ENCODE results near the gene MT1A. TPM values are rescaled to one million over a fixed set of nuclear protein-coding genes. Genes with fewer than 3 reads are reported as not detected.
"Not testable (repeated sequence)": the region's sequence is repeated elsewhere in the genome, so short reads cannot be mapped to it uniquely, and the experiment has no call there.

MT1A gene
- total and polyA plus RNA-seq, 12 donors, result 0.71 to 102 (median 3.0) TPM; not detected in 2

DNA sequence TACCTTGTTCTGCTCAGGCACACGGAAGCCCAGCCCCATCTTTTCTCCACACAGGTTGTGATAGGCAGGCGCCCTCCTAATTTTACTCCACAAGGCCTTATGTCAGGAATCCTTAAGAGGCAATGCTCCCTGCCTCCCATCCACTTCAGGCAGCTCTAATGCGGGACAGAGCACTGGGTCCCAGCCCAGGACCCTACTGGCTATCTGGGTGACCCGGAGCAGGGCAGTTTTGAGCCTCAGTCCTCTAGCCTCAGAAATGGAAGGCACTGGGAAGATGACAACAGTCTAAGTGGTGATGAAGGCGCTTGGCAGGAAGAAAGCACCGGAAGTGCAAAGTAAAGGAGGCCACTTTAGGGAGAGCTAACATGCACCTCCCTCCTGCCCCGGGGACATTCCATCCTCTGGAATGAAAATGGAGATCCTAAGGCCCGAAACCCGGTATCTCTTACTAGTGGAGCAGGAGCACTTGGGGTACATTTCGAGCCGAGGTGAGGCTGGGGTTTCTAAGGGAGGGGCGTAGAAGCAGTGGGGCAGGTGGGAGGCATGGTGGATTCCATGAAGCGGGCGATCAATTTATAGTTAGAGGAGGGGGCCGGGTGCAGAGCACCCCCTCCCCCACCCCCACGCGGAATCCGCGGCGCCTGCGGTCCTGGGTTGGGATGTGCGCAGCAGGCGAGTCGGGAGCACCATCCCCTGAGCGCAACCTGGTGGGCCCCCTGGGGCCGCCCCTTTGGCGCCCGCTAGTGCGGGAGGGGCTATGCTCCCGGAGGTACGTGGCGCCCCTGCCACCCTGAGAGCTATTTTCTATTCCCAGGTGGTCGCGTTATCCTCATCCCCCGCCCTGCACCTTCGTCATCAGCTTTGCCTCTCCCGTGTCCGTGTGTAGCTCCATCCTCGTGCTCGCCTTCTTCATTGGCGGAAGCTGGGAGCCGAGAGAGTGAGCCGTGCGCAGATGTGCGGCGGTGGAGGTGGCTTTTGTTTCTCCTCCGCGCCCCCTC is 24.2 kb downstream of the MT1A start:
- Histone ChIP-seq H3K36me3 (no peaks in the 10 kb centered on the region), H3K27ac (no peak overlapping the region), H3K4me1 (peaks cover 0 to 27% (median 16%) of the 10 kb centered on the region in 9 donors), H3K27me3 (peaks cover 8 to 87% (median 64%) of the 10 kb centered on the region in 7 donors), H3K4me3 (peak overlapping the region in 5 of 10 donors; percentile 20 to 32 (median 25)), H3K9me3 (no peaks in the 10 kb centered on the region)
- no peak for TF ChIP-seq CTCF (IDR thresholded peaks at IDR 0.05)
- intact Hi-C loops (cut with DNase I), result loop anchor here in 1 of 10 donors (5.0 kb wide), 1 partner anchor 415 kb away; no protein-coding TSS in a partner anchor
- DNase-seq (no peak), ATAC-seq (no peak)
- 12 to 14% methylated on average over 48 of the region's 48 CpGs for WGBS, 2 donors

DNA sequence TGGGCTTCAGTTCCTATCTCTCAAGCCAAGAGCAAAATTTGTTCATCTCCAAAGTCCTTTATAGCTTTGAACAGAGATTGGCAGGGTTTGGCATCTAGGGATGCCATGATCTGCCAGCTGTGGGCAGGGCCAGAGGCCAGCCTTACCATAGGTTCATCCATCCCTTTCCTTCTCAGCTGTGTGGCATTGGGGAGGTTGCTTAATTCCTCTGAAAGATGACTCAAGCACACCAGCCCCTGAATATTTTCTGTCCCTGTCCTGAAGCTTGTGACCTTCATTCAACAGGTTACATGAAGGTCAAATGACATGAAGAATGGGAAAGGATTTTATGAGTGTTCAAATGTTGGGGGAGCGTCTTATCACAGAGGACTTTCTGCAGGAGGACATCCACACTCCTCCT is 26.0 kb downstream of the MT1A start:
- peaks cover 8 to 95% (median 82%) of the 10 kb centered on the region in 7 donors for H3K27me3 ChIP-seq
- intact Hi-C loops (cut with DNase I), result loop anchor here in 1 of 10 donors (5.0 kb wide), 1 partner anchor 413 kb away; no protein-coding TSS in a partner anchor

DNA sequence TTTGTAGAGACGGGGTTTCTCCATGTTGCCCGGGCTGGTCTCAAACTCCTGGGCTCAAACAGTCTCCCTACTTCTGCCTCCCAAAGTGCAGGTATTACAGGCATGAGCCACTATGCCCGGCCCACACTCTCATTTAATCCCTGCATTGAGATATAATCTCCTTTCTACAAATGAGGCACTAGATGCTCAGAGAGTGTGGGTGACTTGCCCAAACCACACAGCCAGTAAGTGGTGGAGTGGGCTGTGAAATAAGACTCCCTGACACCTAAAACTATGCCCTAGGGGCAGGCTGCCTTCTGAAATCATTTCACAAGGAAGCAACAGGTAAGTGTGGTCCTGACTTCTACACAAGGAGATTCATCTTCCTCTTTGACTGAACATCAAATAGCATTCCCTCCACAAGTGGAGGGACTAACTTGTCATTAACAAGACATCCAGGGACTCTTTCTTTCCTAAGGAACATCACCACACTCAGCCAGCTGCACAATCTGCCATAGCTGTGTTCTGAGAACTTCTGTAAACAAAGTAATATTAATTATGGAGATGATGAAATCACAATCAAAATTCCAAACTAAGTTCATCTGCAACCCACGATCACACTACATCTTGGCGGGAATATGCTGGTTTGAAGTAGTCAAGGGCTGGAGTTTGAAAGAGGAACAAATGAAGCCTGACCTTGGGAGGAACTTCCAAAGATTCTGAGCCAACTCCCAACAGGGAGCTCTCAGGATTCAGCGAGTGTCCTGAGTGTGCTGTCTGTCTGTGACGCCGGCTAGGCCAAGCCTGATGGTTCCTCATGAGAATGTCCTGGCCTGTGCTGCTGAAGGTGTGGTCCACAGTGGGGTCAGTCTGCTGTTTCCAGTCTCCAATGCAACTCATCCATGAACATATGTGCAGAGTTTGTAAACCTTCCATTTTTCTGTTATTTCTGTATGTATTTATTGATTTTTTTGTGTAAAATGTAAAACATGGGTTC is 27.1 kb downstream of the MT1A start:
- H3K9me3 ChIP-seq; H3K4me3 ChIP-seq; ATAC-seq; H3K36me3 ChIP-seq; DNase-seq; intact Hi-C loops (cut with DNase I); H3K27ac ChIP-seq: not testable (repeated sequence)
- Histone ChIP-seq H3K4me1 (peaks cover 0 to 31% (median 21%) of the 10 kb centered on the region in 9 donors), H3K27me3 (peaks cover 14 to 98% (median 90%) of the 10 kb centered on the region in 7 donors)
- WGBS, 2 donors, result 73 to 75% methylated on average over 8 of the region's 8 CpGs

More for the DNA sequence above, 26.0 kb downstream of the MT1A start:
- Histone ChIP-seq H3K9me3 (no peaks in the 10 kb centered on the region), H3K4me3 (no peak overlapping the region), H3K27ac (no peak overlapping the region), H3K36me3 (no peaks in the 10 kb centered on the region), H3K4me1 (peaks cover 0 to 25% (median 16%) of the 10 kb centered on the region in 9 donors)
- DNase-seq, result no peak
- no peak for ATAC-seq
- 94 to 95% methylated on average over 1 of the region's 1 CpG for WGBS, 2 donors
- TF ChIP-seq CTCF (IDR thresholded peaks at IDR 0.05), result no peak

GRCh38 chr16:56667581-56668571 is 29.4 kb downstream of the MT1A start, which contains the start of gene MT1G:
TSS of gene MT1G (minus strand) at chr16:56668065. CDS start at chr16:56667993, 72 bp downstream.
- Histone ChIP-seq H3K36me3 (no peaks in the 10 kb centered on the region), H3K4me1 (peaks cover 0 to 27% (median 20%) of the 10 kb centered on the region in 9 donors), H3K27me3 (peaks cover 13 to 100% (median 88%) of the 10 kb centered on the region in 7 donors), H3K9me3 (no peaks in the 10 kb centered on the region), H3K4me3 (peak within 1 kb of the TSS in 8 of 10 donors; percentile 4 to 27 (median 18)), H3K27ac (no peak within 1 kb of the TSS)
- TF ChIP-seq CTCF (IDR thresholded peaks at IDR 0.05), result no peak
- WGBS, 2 donors, result 9 to 11% methylated on average over 45 to 46 of the region's 46 CpGs
- ATAC-seq, result peak; percentile 64 to 92 (median 86)
- intact Hi-C loops (cut with DNase I), result no loop called here
- DNase-seq, result peak; percentile 37 to 64
